CD4-positive, alpha-beta T cell (primary cell): ENCODE results near the gene TRAF5. TPM values are rescaled to one million over a fixed set of nuclear protein-coding genes. Genes with fewer than 3 reads are reported as not detected.
A peak's percentile ranks its signal among the peaks of the same experiment; 100 is the strongest.

Experiments used
- ATAC-seq: fragments of 200-7000 bp; cut with Tn5 transposase; one replicate; pipeline ENCODE4 v1.10.0; 2022; ENCODE audit warnings: mild to moderate bottlenecking; ENCODE audit not compliant: poor library complexity
- CTCF ChIA-PET: fragments of 350-600 bp; sonication (Branson Sonifier 250); formaldehyde crosslinking; loops from one replicate; lab custom pipeline; 2021; ENCODE audit warnings: antibody characterized with exemption, inconsistent platforms; lab: Charles Lee
- POLR2A ChIA-PET: fragments of 350-600 bp; sonication (Branson Sonifier 250); formaldehyde crosslinking; loops from one replicate; lab custom pipeline; 2021; ENCODE audit warnings: antibody characterized with exemption, inconsistent platforms; lab: Charles Lee
- DNase-seq, 14 experiments: peaks; one replicate each; pipeline ENCODE4 v3.0.0-alpha.2; 2013 to 2020; ENCODE audit warnings: mixed read lengths in 2 of 14
- H3K27ac ChIP-seq, 2 donors: one replicate each; pipeline versions ENCODE4 v1.5.1 to v1.7.0; 2013; ENCODE audit warnings: low read length in 2 of 2, low read depth in 1 of 2, mild to moderate bottlenecking in 1 of 2
- H3K27me3 ChIP-seq, 2 experiments: 1 replicate in 1 of 2; 2 replicates in 1 of 2; pipeline versions ENCODE4 v1.6.1 to v1.7.0; 2013; ENCODE audit warnings: low read length in 2 of 2, control low read depth in 1 of 2, mild to moderate bottlenecking in 1 of 2, moderate library complexity in 1 of 2; ENCODE audit not compliant: insufficient read depth in 2 of 2, control insufficient read depth in 1 of 2
- H3K36me3 ChIP-seq: one replicate; pipeline ENCODE4 v1.6.1; 2013; ENCODE audit warnings: low read length, control low read depth; ENCODE audit not compliant: insufficient read depth
- H3K4me1 ChIP-seq: one replicate; pipeline ENCODE4 v1.6.1; 2013; ENCODE audit warnings: low read length, control low read depth; ENCODE audit not compliant: insufficient read depth
- H3K4me3 ChIP-seq: one replicate; pipeline ENCODE4 v1.5.1; 2013; ENCODE audit warnings: mild to moderate bottlenecking, low read length, moderate library complexity
- H3K9me3 ChIP-seq, 2 experiments: 1 replicate in 1 of 2; 2 replicates in 1 of 2; pipeline versions ENCODE4 v1.6.1 to v1.7.0; 2013; ENCODE audit warnings: low read length in 2 of 2, mild to moderate bottlenecking in 2 of 2, control low read depth in 1 of 2, moderate library complexity in 1 of 2; ENCODE audit not compliant: control insufficient read depth in 1 of 2, insufficient read depth in 1 of 2
- H3K27ac Mint-ChIP-seq: one replicate; pipeline ENCODE4 v1.8.0; 2020; ENCODE audit warnings: mixed read lengths
- H3K27me3 Mint-ChIP-seq: one replicate; pipeline ENCODE4 v1.8.0; 2021; ENCODE audit warnings: mixed read lengths
- H3K36me3 Mint-ChIP-seq: one replicate; pipeline ENCODE4 v1.8.0; 2021; ENCODE audit warnings: low read depth, mixed read lengths
- H3K4me1 Mint-ChIP-seq: one replicate; pipeline ENCODE4 v1.8.0; 2021; ENCODE audit warnings: low read depth, mixed read lengths
- H3K4me3 Mint-ChIP-seq: one replicate; pipeline ENCODE4 v1.8.0; 2020; ENCODE audit warnings: mild to moderate bottlenecking, mixed read lengths
- H3K9me3 Mint-ChIP-seq: one replicate; pipeline ENCODE4 v1.8.0; 2020; ENCODE audit warnings: mixed read lengths
- CTCF ChIP-seq: fragments of 200-600 bp; IDR thresholded peaks from one replicate; pipeline ENCODE4 v1.8.0; 2022; ENCODE audit warnings: antibody characterized with exemption, mild to moderate bottlenecking
- intact Hi-C, 2 experiments: fragments of 100-400 bp; cut with DNase I in 1 of 2; cut with micrococcal nuclease in 1 of 2; formaldehyde crosslinking; loops; one replicate each; pipeline versions ENCODE4 v1.15.1 to v1.9.0; 2023 to 2025; cut with DNase I, micrococcal nuclease
- total RNA-seq, 174 experiments: library from RNA in 2 of 174; stranded (reverse) in 2 of 174; gene quantifications; one replicate each; pipeline ENCODE4 v1.2.3 and lab custom pipeline; 2021 to 2026

Gene TRAF5
- total RNA-seq, 2 experiments from 2014 or later: 21.9 to 23.2 TPM

GRCh38 chr1:211343607-211344006 lies 17.0 kb downstream of the TRAF5 start:
- Mint-ChIP-seq H3K4me3 (no peak overlapping the region), H3K9me3 (no peaks in the 10 kb centered on the region), H3K27me3 (no peaks in the 10 kb centered on the region), H3K4me1 (peaks cover 88% of the 10 kb centered on the region), H3K36me3 (peaks cover 32% of the 10 kb centered on the region), H3K27ac (peak overlapping the region; percentile 19)
- ATAC-seq: no peak
- Histone ChIP-seq H3K27ac (no peak overlapping the region), H3K36me3 (peaks cover 19% of the 10 kb centered on the region), H3K27me3 (no peaks in the 10 kb centered on the region), H3K4me1 (peaks cover 75% of the 10 kb centered on the region), H3K9me3 (no peaks in the 10 kb centered on the region), H3K4me3 (no peak overlapping the region)
- intact Hi-C loops: no loop called here
- POLR2A ChIA-PET: interaction anchor here (0.6 to 4.4 kb wide), 2 partner anchors 16 to 20 kb away, joined by 3 to 26 read pairs; partner anchors contain the start of gene TRAF5
- CTCF ChIA-PET: interaction anchor here (0.8 kb wide), 1 partner anchor 20 kb away, joined by 3 read pairs; no protein-coding TSS in a partner anchor
- no peak for TF ChIP-seq CTCF
- no peak for DNase-seq

- Mint-ChIP-seq H3K4me1 (peaks cover 89% of the 10 kb centered on the region), H3K4me3 (no peak overlapping the region), H3K27me3 (no peaks in the 10 kb centered on the region), H3K9me3 (no peaks in the 10 kb centered on the region), H3K36me3 (peaks cover 31% of the 10 kb centered on the region), H3K27ac (peak overlapping the region; percentile 19)
- no peak overlapping the region for H3K4me3 ChIP-seq
- no peaks in the 10 kb centered on the region for H3K27me3 ChIP-seq
- ATAC-seq (peak; percentile 49), DNase-seq (no peak)
- TF ChIP-seq CTCF: no peak
- no peaks in the 10 kb centered on the region for H3K9me3 ChIP-seq
- no peak overlapping the region for H3K27ac ChIP-seq
- POLR2A ChIA-PET: interaction anchor here (0.6 to 4.4 kb wide), 2 partner anchors 16 to 19 kb away, joined by 3 to 26 read pairs; partner anchors contain the start of gene TRAF5
- peaks cover 70% of the 10 kb centered on the region for H3K4me1 ChIP-seq
- intact Hi-C loops: no loop called here
- H3K36me3 ChIP-seq: peaks cover 14% of the 10 kb centered on the region
- CTCF ChIA-PET: interaction anchor here (0.8 kb wide), 1 partner anchor 20 kb away, joined by 3 read pairs; no protein-coding TSS in a partner anchor
Measured at GRCh38 chr1:211344152-211344618, 17.6 kb downstream of the TRAF5 start.

- ATAC-seq (no peak), DNase-seq (no peak)
- H3K4me1 ChIP-seq: peaks cover 67% of the 10 kb centered on the region
- H3K4me3 ChIP-seq: no peak overlapping the region
- no peaks in the 10 kb centered on the region for H3K9me3 Mint-ChIP-seq
- H3K27ac ChIP-seq: no peak overlapping the region
- intact Hi-C loops: no loop called here
- H3K4me1 Mint-ChIP-seq: peaks cover 96% of the 10 kb centered on the region
- H3K4me3 Mint-ChIP-seq: no peak overlapping the region
- H3K36me3 ChIP-seq: peaks cover 9% of the 10 kb centered on the region
- ChIA-PET CTCF (no interaction called here), POLR2A (interaction anchor here (4.4 kb wide), 1 partner anchor 18 kb away, joined by 26 read pairs; the partner anchor contains the start of gene TRAF5)
- H3K9me3 ChIP-seq: no peaks in the 10 kb centered on the region
- peak overlapping the region; percentile 28 for H3K27ac Mint-ChIP-seq
- H3K27me3 ChIP-seq: no peaks in the 10 kb centered on the region
- H3K36me3 Mint-ChIP-seq: peaks cover 33% of the 10 kb centered on the region
- H3K27me3 Mint-ChIP-seq: no peaks in the 10 kb centered on the region
- TF ChIP-seq CTCF: no peak
Measured at GRCh38 chr1:211345719-211346118, 19.1 kb downstream of the TRAF5 start.
